HepG2 (cell line): ENCODE data around the gene CEP57L1. TPM values are rescaled to one million over a fixed set of nuclear protein-coding genes. Genes with fewer than 3 reads are reported as not detected.

Source experiments
- FIP1L1 ChIP-seq: fragments of 200-400 bp; formaldehyde crosslinking; IDR thresholded peaks from 2 replicates; pipeline ENCODE4 v1.6.1; 2018; ENCODE audit warnings: low read depth, mild to moderate bottlenecking, low read length, moderate library complexity, borderline replicate concordance; ENCODE audit not compliant: insufficient read depth
- GABPA ChIP-seq, 2 experiments: IDR thresholded peaks; 2 replicates each; pipeline ENCODE4 v1.6.1; 2011 to 2016; ENCODE audit warnings: low read depth in 2 of 2, low read length in 1 of 2, missing biosample characterization in 1 of 2, missing genetic modification characterization in 1 of 2
- GATAD1 ChIP-seq: IDR thresholded peaks from 2 replicates; pipeline ENCODE4 v1.6.1; 2016; ENCODE audit warnings: missing genetic modification reagents, missing compliant biosample characterization
- GLMP ChIP-seq: sonication (generic); formaldehyde crosslinking; IDR thresholded peaks from 2 replicates; pipeline ENCODE4 v1.9.0; 2021; ENCODE audit warnings: missing genetic modification reagents, mild to moderate bottlenecking, borderline replicate concordance
- HMG20A ChIP-seq: IDR thresholded peaks from 2 replicates; pipeline ENCODE4 v1.6.1; 2016; ENCODE audit warnings: borderline replicate concordance
- HOXA3 ChIP-seq: sonication (generic); formaldehyde crosslinking; IDR thresholded peaks from 2 replicates; pipeline ENCODE4 v1.5.0; 2020; ENCODE audit warnings: missing genetic modification reagents
- MAFK ChIP-seq, 2 experiments: IDR thresholded peaks in 1 of 2; conservative IDR thresholded peaks in 1 of 2; 2 replicates each; pipeline ENCODE4 v1.6.1; 2011; ENCODE audit warnings: improper control_type of control experiment in 2 of 2, low read length in 2 of 2
- POLR2AphosphoS5 ChIP-seq: IDR thresholded peaks from 2 replicates; pipeline ENCODE4 v1.6.1; 2012; ENCODE audit warnings: low read depth, low read length
- RARG ChIP-seq: sonication (generic); formaldehyde crosslinking; IDR thresholded peaks from 2 replicates; pipeline ENCODE4 v1.4.0; 2020; ENCODE audit warnings: low read depth, mild to moderate bottlenecking, missing genetic modification reagents
- RBM39 ChIP-seq: fragments of 200-400 bp; formaldehyde crosslinking; IDR thresholded peaks from one replicate; pipeline ENCODE4 v1.6.1; 2018; ENCODE audit warnings: antibody characterized with exemption, mild to moderate bottlenecking, low read depth, low read length; ENCODE audit not compliant: poor library complexity, severe bottlenecking
- RFX3 ChIP-seq: IDR thresholded peaks from 2 replicates; pipeline ENCODE4 v1.6.1; 2016; ENCODE audit warnings: missing biosample characterization, missing genetic modification reagents
- SRSF9 ChIP-seq: fragments of 200-400 bp; formaldehyde crosslinking; IDR thresholded peaks from 2 replicates; pipeline ENCODE4 v1.6.1; 2018; ENCODE audit warnings: borderline replicate concordance, mild to moderate bottlenecking, low read depth, low read length; ENCODE audit not compliant: insufficient read depth, poor library complexity, severe bottlenecking
- ZNF274 ChIP-seq: sonication (generic); formaldehyde crosslinking; IDR thresholded peaks from 2 replicates; pipeline ENCODE4 v1.5.1; 2020; ENCODE audit warnings: mild to moderate bottlenecking, missing genetic modification reagents
- ZNF280D ChIP-seq: sonication (generic); formaldehyde crosslinking; IDR thresholded peaks from 2 replicates; pipeline ENCODE4 v1.5.1; 2020; ENCODE audit warnings: mild to moderate bottlenecking, missing genetic modification reagents
- ZNF414 ChIP-seq: sonication (generic); formaldehyde crosslinking; IDR thresholded peaks from 2 replicates; pipeline ENCODE4 v1.5.0; 2020; ENCODE audit warnings: missing genetic modification reagents
- ZNF44 ChIP-seq: sonication (generic); formaldehyde crosslinking; IDR thresholded peaks from 2 replicates; pipeline ENCODE4 v1.5.1; 2020; ENCODE audit warnings: mild to moderate bottlenecking, missing genetic modification reagents
- ZNF513 ChIP-seq: sonication (generic); formaldehyde crosslinking; conservative IDR thresholded peaks from 2 replicates; pipeline ENCODE4 v1.5.0; 2020; ENCODE audit warnings: missing genetic modification reagents
- ZSCAN21 ChIP-seq: sonication (generic); formaldehyde crosslinking; IDR thresholded peaks from 2 replicates; pipeline ENCODE4 v1.8.0; 2022; ENCODE audit warnings: mild to moderate bottlenecking, missing genetic modification reagents, moderate library complexity, borderline replicate concordance
- polyA plus RNA-seq, 8 experiments: library from polyadenylated mRNA; depleted of rRNA in 3 of 8; stranded (reverse) in 7 of 8; unstranded in 1 of 8; fragments of >200 nt; fragmentation: Illumina TruSeq in 4 of 8; extraction: Trizol in 4 of 8; gene quantifications; 2 replicates each; pipeline versions ENCODE4 v1.2.1 to v1.2.3, GENCODE V29; 2011 to 2016; ENCODE audit warnings: low read depth in 4 of 8, missing spikeins in 1 of 8, mixed read lengths in 1 of 8; ENCODE audit not compliant: insufficient read depth in 1 of 8
- total RNA-seq, 5 experiments: library from RNA; depleted of rRNA; stranded (reverse); fragments of >200 nt; fragmentation: Illumina TruSeq; extraction: Trizol; gene quantifications; 2 replicates each; pipeline ENCODE4 v1.2.3, GENCODE V29; 2016; ENCODE audit warnings: low read depth in 1 of 5

The CEP57L1 gene
- total and polyA plus RNA-seq, 2 of the 13 experiments (the other 11 are each of a cell fraction or from before 2014, with no cell fraction given): 7.7 to 15.5 TPM

GRCh38 chr6:109095036-109095834 is at the start of gene CEP57L1 (continued):
- peak; percentile 91 for TF ChIP-seq GATAD1 (CRISPR knock-in tag)
- TF ChIP-seq MAFK (conservative IDR thresholded peaks at IDR 0.05 in 1 of 2, IDR thresholded peaks at IDR 0.05 in 1 of 2; ENCODE audit: low read length in 2 of 2): no peak
- TF ChIP-seq HOXA3: no peak; the same call in none of the 2 replicates
- no peak for TF ChIP-seq ZNF44 (CRISPR knock-in tag)
- 0 out of 2 replicates have a peak, but pooled peaks have one; percentile 81 for TF ChIP-seq RARG (CRISPR knock-in tag)
- TF ChIP-seq FIP1L1: no peak
- 0 out of 2 replicates have a peak, but pooled peaks have one; percentile 22 for TF ChIP-seq GABPA (IDR thresholded peaks at IDR 0.05; ENCODE audit: low read depth, low read length)
- TF ChIP-seq GABPA (CRISPR knock-in tag; IDR thresholded peaks at IDR 0.05; ENCODE audit: low read depth): peak; percentile 87
- no peak for TF ChIP-seq ZNF280D (CRISPR knock-in tag)
- TF ChIP-seq GLMP (CRISPR knock-in tag): no peak
- no peak for TF ChIP-seq ZNF274 (CRISPR knock-in tag)
- TF ChIP-seq RBM39: no peak
- no peak for TF ChIP-seq ZNF513 (CRISPR knock-in tag)
- peak; percentile 44; the same call in 1 of the 2 replicates for TF ChIP-seq ZSCAN21
- 0 out of 2 replicates have a peak, but pooled peaks have one; percentile 9 for TF ChIP-seq ZNF414 (CRISPR knock-in tag)
- 0 out of 2 replicates have a peak, but pooled peaks have one; percentile 9 for TF ChIP-seq HMG20A (CRISPR knock-in tag)
- no peak for TF ChIP-seq RFX3 (CRISPR knock-in tag)
- TF ChIP-seq SRSF9: no peak
- peak; percentile 78 for TF ChIP-seq POLR2AphosphoS5
